HG03575 (cell line): ENCODE data around the gene ZNF511.

ENCODE experiments used
- ATAC-seq: cut with Tn5 transposase; IDR thresholded peaks from one replicate; pipeline ENCODE4 v1.9.1; 2021; ENCODE audit not compliant: unreplicated experiment, insufficient number of reproducible peaks, low FRiP score; ENCODE audit errors: extremely low read depth

The ZNF511 gene

GRCh38 chr10:133346413-133346812, 37.7 kb downstream of the ZNF511 start:
- no peak for ATAC-seq

GRCh38 chr10:133347710-133348517, 39.2 kb downstream of the ZNF511 start:
- ATAC-seq = no peak

GRCh38 chr10:133349160-133349568, 40.5 kb downstream of the ZNF511 start:
- ATAC-seq = no peak

GRCh38 chr10:133349577-133350011, 40.9 kb downstream of the ZNF511 start:
- no peak for ATAC-seq

GRCh38 chr10:133350283-133350949, 41.7 kb downstream of the ZNF511 start:
- no peak for ATAC-seq

- no peak for ATAC-seq
Observed at GRCh38 chr10:133350950-133351329, 42.2 kb downstream of the ZNF511 start.

- ATAC-seq = no peak
Observed at GRCh38 chr10:133351408-133352318, 42.9 kb downstream of the ZNF511 start.

- ATAC-seq = no peak
Observed at GRCh38 chr10:133353202-133353959, 44.7 kb downstream of the ZNF511 start.

GRCh38 chr10:133353988-133354605, 45.4 kb downstream of the ZNF511 start:
- no peak for ATAC-seq

GRCh38 chr10:133354672-133355240, 46.0 kb downstream of the ZNF511 start:
- no peak for ATAC-seq

GRCh38 chr10:133355266-133355665, 46.6 kb downstream of the ZNF511 start:
- ATAC-seq = no peak

- ATAC-seq = no peak
Observed at GRCh38 chr10:133355991-133356390, 47.3 kb downstream of the ZNF511 start.

GRCh38 chr10:133356549-133357284, 48.0 kb downstream of the ZNF511 start:
- ATAC-seq = no peak

GRCh38 chr10:133357285-133358161, 48.8 kb downstream of the ZNF511 start, which contains the start of gene FUOM:
FUOM (minus strand) TSS chr10:133358019; CDS start chr10:133358007, 12 bp downstream.
- ATAC-seq = no peak

GRCh38 chr10:133358162-133358924, 49.6 kb downstream of the ZNF511 start:
- no peak for ATAC-seq

GRCh38 chr10:133358925-133359310, 50.2 kb downstream of the ZNF511 start:
- ATAC-seq = no peak
